HG03469 (cell line): ENCODE data around the gene HDAC9.

Experiments
- ATAC-seq: cut with Tn5 transposase; IDR thresholded peaks from one replicate; pipeline ENCODE4 v1.9.1; 2021; ENCODE audit warnings: mild to moderate bottlenecking, moderate library complexity, moderate number of reproducible peaks; ENCODE audit not compliant: unreplicated experiment

The HDAC9 gene

GRCh38 chr7:18873734-18874336, 378.3 kb downstream of the HDAC9 start:
- ATAC-seq, result no peak

DNA sequence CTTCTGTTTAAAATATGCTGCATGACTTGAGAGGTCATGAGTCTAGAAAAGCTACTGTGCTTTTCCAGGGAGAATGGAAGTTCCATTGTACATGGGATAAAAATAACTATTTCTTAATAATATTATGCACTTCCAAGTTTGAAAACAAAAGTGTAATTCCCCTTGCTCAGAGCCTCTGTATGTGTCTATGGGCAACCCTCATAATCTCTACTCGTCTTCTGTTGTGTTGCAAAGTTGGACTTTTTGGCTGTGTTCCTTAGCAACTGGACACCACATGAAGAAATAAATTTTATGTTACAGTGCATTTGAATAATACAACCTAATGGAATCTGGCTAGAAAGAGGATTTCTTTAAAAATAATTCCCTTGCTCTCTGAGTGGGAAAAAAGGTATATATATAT, 379.3 kb downstream of the HDAC9 start:
- no peak for ATAC-seq

- ATAC-seq, result no peak
Observed at GRCh38 chr7:18877874-18878273, 382.3 kb downstream of the HDAC9 start.

- no peak for ATAC-seq
Observed at GRCh38 chr7:18886832-18887231, 391.3 kb downstream of the HDAC9 start.

DNA sequence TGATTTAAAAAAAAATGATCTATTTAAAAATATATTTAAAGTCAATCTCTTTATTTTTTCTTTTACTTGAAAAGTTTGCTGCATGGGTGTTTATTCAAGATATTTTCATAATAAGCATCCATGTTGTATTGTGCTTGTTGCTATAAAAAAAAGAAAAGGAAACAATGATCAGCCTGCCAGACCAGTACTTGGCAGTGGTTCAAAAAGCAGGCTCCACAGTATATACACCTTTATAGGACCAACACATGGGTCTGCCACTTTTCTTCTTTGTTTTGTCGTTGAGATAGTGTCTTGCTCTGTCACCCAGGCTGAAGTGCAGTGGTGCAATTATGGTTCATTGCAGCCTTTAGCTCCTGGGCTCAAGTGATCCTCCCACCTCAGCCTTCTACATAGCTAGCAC, 393.9 kb downstream of the HDAC9 start:
- ATAC-seq, result no peak

DNA sequence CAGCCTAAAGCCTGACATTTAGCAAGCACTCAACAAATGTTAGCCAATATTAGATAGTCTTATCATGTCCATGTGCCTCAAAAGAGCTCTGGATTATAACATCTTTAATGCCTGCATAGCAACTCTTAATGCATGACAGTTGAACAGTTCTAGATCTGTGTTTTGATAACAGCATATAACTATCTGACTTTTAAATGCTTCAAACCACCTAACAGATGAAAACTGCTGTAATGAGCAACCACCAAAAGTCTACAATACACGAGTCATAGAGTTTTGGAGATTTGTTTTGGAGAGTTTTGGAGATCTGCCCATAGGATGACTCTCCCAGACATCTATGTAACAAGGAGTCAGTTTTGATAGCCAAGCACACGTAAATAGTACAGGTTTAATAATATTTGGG, 394.6 kb downstream of the HDAC9 start:
- ATAC-seq, result no peak

DNA sequence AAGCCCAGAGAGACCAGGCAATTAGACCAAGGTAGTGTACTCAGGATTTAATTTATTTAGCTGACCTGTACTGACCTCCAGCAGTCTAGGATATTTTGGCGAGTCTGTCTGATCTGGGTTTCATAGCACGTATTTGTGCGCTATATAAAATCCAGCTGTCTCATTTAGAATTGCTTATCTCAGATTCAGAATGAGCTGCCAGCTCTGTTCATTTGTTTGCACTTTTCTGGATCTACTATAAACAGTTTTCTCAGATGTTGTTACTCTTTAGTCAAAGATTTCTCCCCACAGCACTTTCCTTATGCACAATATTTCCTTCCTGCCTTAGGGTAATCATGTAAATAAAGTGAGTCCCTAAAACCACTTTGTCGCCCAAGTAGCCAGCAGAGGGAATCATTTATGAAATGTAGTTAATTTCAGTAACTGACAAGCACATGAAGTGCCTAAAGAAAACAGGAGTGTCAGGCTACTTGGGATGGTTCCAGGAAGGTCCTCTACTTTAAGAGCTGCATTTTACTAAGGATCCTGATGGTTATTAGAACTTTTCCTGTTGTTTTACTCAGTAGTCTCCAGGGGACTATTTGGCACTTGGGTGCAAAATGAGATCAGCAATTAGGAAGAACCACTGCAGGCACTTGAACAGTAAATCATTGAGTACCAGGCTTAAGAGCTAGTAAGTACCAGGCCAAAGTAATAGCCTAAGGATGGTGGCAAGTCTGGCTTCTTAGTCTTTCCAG, 395.5 kb downstream of the HDAC9 start:
- no peak for ATAC-seq

DNA sequence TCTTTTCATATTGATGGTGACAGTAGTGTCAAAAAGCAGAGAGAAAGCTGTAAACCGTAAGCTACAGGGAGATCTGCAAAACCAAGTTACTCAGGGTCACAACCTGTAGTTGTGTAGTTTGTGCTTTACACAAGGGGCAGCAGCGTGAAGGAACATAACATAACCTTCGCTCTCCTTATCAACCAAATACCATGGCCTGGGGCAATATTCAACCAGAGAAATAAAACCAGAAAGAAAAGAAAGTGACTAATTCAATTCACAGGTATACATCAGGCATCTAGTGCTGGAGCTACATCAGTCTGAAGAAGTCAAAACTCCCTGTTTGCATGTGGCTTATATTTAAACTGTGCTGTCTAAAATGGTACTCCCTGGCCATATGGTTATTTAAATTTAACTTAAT, 397.6 kb downstream of the HDAC9 start:
- ATAC-seq, result no peak

DNA sequence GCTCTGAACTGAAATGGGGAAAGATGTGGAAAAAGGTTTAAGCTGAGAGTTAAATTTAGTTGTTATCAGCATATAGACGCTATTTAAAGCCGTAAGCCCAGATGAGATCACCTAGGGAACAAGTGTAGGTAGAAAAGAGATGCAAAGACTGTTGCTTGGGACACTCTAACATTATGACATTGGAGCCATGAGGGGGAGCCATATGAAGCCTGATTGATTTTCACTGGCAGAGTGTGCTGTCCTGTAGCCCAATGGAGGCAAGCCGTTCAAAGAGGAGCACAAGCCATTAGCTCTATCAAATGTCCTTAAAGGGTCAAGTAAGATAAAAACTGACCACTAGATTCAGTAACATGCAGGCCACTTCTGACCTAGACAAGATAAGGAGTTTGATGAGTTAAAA, 398.6 kb downstream of the HDAC9 start:
- no peak for ATAC-seq

- ATAC-seq, result no peak
Observed at GRCh38 chr7:18895456-18895855, 399.9 kb downstream of the HDAC9 start.

- no peak for ATAC-seq
Observed at GRCh38 chr7:18896343-18896975, 400.9 kb downstream of the HDAC9 start.

- no peak for ATAC-seq
Observed at GRCh38 chr7:18900236-18900635, 404.7 kb downstream of the HDAC9 start.

- no peak for ATAC-seq
Observed at GRCh38 chr7:18900803-18901202, 405.3 kb downstream of the HDAC9 start.

- no peak for ATAC-seq
Observed at GRCh38 chr7:18901351-18901750, 405.8 kb downstream of the HDAC9 start.

DNA sequence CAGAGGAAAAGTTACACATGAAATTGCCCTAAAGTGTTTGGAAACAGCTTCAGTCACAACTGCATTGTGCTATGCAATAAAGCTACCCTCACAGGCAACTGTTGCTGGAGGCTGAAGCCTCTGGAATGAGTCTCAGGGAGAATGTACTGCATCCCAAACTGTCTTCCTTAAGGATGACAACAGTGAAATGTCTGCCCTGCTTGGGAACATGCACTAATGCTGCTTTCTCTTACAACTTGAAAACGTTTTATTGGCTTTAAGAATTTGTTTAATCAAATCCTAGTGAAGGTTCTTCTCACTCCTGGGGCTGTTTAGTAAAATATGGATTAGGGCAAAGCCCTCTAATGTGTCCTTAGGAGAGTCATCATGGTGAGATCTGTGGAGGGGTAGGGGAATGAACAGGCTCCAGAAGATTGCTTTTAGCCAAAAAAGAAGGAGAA, 406.5 kb downstream of the HDAC9 start:
- no peak for ATAC-seq

DNA sequence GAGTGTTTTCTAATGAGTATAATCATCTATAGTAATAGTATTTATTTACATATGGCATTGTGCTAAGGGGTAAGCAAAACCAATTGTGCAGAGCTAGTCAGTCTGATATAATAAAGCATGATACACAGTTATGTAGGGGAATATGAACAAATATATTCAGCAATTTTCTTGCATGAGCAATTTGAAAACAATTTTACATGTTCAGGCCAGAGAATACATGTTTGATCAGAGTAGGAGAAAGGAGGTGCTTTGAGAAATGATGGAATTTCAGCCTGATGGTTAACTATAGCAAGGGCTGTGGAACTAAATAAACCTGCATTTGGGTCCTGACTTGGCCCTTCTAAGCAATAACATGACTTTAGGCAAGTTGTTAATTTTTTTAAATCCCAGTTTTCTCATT, 407.3 kb downstream of the HDAC9 start:
- no peak for ATAC-seq

DNA sequence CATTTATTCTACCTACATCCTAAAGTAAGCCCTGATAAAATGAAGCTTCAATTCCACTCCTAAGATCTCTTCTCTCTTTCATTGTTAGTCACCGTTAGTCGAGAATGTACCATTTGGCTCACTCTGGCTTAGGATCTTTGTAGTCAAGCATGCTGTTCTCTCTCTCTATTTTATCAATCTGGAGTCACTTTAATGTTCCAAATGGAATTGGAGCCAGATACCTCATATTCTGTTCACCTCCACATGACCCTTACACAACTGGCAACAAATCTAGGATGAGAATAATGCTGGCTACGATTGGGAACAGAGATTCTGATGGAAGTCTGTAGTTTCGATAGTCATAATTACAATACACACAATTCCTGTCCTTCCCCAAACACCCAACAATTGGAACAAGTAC, 408.1 kb downstream of the HDAC9 start:
- ATAC-seq, result no peak

DNA sequence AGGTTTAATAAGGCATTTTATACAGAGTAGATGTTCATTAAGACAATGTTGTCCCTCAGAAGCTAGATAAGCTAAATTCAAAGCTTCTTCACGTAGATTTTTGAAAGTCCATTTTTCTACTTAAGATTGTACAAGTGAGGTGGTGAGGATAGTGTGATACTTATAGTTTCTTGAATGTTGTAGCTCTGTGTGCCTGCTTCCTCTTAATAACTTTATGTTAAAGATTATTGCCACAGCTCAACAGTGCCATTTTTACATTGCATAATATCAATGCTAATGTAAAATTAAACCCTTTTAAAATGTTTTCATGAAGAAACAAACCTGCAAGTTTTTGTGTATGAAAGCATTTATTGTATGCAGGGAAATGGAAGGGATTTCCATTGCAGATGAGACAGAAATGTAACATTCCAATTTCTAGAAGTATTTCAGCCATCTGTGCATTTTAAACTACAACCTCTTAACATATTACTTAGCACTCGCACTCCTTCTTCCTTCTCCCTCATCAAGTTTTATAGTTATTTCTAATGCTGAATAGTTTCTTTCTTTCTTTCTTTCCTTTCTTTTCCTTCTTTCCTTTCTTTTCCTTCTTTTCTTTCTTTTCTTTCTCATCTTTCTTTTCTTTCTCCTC, 409.9 kb downstream of the HDAC9 start:
- no peak for ATAC-seq

GRCh38 chr7:18906901-18907300, 411.4 kb downstream of the HDAC9 start:
- no peak for ATAC-seq

GRCh38 chr7:18913106-18913505, 417.6 kb downstream of the HDAC9 start:
- ATAC-seq, result no peak

DNA sequence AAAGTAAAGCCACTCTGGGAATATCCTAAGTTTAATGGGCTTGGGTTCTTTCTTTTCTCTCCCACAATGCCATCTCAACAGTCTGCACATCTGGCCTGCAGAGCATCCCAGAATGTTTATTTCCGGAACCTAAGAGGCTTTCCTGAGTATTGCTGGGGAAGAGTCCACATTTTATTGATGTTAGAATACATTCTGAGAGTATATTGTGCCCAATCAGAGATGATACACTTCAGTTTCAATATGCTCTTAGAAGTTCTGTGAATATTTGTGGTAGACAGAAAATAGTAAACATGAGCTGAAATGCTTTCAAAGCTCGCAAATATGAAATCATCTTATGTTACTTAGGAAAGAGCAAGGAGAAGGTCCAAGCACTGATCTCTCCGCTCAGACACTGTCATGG, 421.3 kb downstream of the HDAC9 start:
- ATAC-seq, result no peak

DNA sequence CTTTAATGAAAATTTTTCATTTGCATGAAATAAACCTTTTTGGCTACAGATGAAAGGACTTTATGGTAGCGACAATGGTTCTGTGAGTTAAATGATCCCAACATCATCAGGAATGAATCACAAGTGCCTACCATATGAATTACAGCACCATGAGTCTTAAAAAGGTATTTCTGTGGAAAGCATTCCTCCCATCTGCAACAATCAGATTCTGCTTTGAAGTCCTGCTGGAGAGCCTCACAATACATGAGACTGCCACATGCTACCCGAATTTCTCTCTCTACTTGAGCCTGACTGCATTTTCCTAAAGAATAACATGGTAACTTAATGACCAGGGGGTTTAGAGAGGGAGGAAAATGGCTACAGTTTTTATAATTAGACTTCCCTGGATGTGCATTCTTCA, 431.6 kb downstream of the HDAC9 start:
- ATAC-seq, result no peak
